HepG2 (cell line): ENCODE data around the gene BCAS1. TPM values are rescaled to one million over a fixed set of nuclear protein-coding genes. Genes with fewer than 3 reads are reported as not detected.

Source experiments
- ATF7 ChIP-seq, 2 experiments: fragments of 450-650 bp in 1 of 2; sonication (generic) in 1 of 2; formaldehyde crosslinking in 1 of 2; IDR thresholded peaks; 2 replicates each; pipeline versions ENCODE4 v1.4.0 to v1.6.1; 2016 to 2020; ENCODE audit warnings: antibody characterized with exemption in 1 of 2, mild to moderate bottlenecking in 1 of 2, missing genetic modification reagents in 1 of 2
- CREB1 ChIP-seq, 2 experiments: fragments of 450-650 bp in 1 of 2; IDR thresholded peaks; 2 replicates each; pipeline ENCODE4 v1.6.1; 2016 to 2017; ENCODE audit warnings: control low read depth in 1 of 2, mild to moderate bottlenecking in 1 of 2, missing compliant biosample characterization in 1 of 2, missing genetic modification characterization in 1 of 2
- DZIP1 ChIP-seq: sonication (generic); formaldehyde crosslinking; IDR thresholded peaks from 2 replicates; pipeline ENCODE4 v1.5.0; 2020; ENCODE audit warnings: mild to moderate bottlenecking, missing genetic modification reagents
- FOSL2 ChIP-seq: sonication (generic); formaldehyde crosslinking; IDR thresholded peaks from 2 replicates; pipeline ENCODE4 v1.4.0; 2020; ENCODE audit warnings: missing genetic modification reagents
- PITX1 ChIP-seq: sonication (generic); formaldehyde crosslinking; IDR thresholded peaks from 2 replicates; pipeline ENCODE4 v1.5.1; 2020; ENCODE audit warnings: mild to moderate bottlenecking, missing genetic modification reagents
- POLR2AphosphoS2 ChIP-seq: IDR thresholded peaks from 2 replicates; pipeline ENCODE4 v1.6.1; 2011; ENCODE audit warnings: low read depth, low read length, improper control_type of control experiment
- RERE ChIP-seq: IDR thresholded peaks from 2 replicates; pipeline ENCODE4 v1.6.1; 2016; ENCODE audit warnings: low read depth, missing genetic modification reagents, missing compliant biosample characterization
- SKIL ChIP-seq: sonication (generic); formaldehyde crosslinking; IDR thresholded peaks from 2 replicates; pipeline ENCODE4 v1.8.0; 2022; ENCODE audit warnings: missing genetic modification reagents, mild to moderate bottlenecking, moderate library complexity, borderline replicate concordance
- SUZ12 ChIP-seq: fragments of 150-350 bp; IDR thresholded peaks from 2 replicates; pipeline ENCODE4 v1.6.1; 2014; ENCODE audit warnings: low read depth, low read length
- TBX3 ChIP-seq: fragments of 450-650 bp; IDR thresholded peaks from 2 replicates; pipeline ENCODE4 v1.6.1; 2017; ENCODE audit warnings: antibody characterized with exemption, mild to moderate bottlenecking, inconsistent platforms, borderline replicate concordance
- ZBTB21 ChIP-seq: sonication (generic); formaldehyde crosslinking; IDR thresholded peaks from 2 replicates; pipeline ENCODE4 v1.4.0; 2020; ENCODE audit warnings: missing genetic modification reagents
- ZHX1 ChIP-seq: sonication (generic); formaldehyde crosslinking; IDR thresholded peaks from 2 replicates; pipeline ENCODE4 v1.8.1; 2022; ENCODE audit warnings: low read depth, mild to moderate bottlenecking, missing genetic modification reagents
- ZNF101 ChIP-seq: sonication (generic); formaldehyde crosslinking; IDR thresholded peaks from 2 replicates; pipeline ENCODE4 v1.4.0; 2020; ENCODE audit warnings: mild to moderate bottlenecking, low read depth, missing genetic modification reagents, borderline replicate concordance
- ZNF652 ChIP-seq: IDR thresholded peaks from 2 replicates; pipeline ENCODE4 v1.6.1; 2016; ENCODE audit warnings: low read depth, borderline replicate concordance
- ZNF790 ChIP-seq: sonication (generic); formaldehyde crosslinking; IDR thresholded peaks from 2 replicates; pipeline ENCODE4 v1.8.0; 2022; ENCODE audit warnings: missing genetic modification reagents, mild to moderate bottlenecking, borderline replicate concordance
- polyA plus RNA-seq, 8 experiments: library from polyadenylated mRNA; depleted of rRNA in 3 of 8; stranded (reverse) in 7 of 8; unstranded in 1 of 8; fragments of >200 nt; fragmentation: Illumina TruSeq in 4 of 8; extraction: Trizol in 4 of 8; gene quantifications; 2 replicates each; pipeline versions ENCODE4 v1.2.1 to v1.2.3, GENCODE V29; 2011 to 2016; ENCODE audit warnings: low read depth in 4 of 8, missing spikeins in 1 of 8, mixed read lengths in 1 of 8; ENCODE audit not compliant: insufficient read depth in 1 of 8
- total RNA-seq, 5 experiments: library from RNA; depleted of rRNA; stranded (reverse); fragments of >200 nt; fragmentation: Illumina TruSeq; extraction: Trizol; gene quantifications; 2 replicates each; pipeline ENCODE4 v1.2.3, GENCODE V29; 2016; ENCODE audit warnings: low read depth in 1 of 5

The BCAS1 gene
- total and polyA plus RNA-seq, 2 of the 13 experiments (the other 11 are each of a cell fraction or from before 2014, with no cell fraction given) = 0.55 to 0.91 TPM

- TF ChIP-seq ATF7 (IDR thresholded peaks at IDR 0.05) (peak; percentile 28; the same call in 1 of the 2 replicates), ATF7 (CRISPR knock-in tag; IDR thresholded peaks at IDR 0.05) (no peak), DZIP1 (0 out of 2 replicates have a peak, but pooled peaks have one; percentile 5), FOSL2 (CRISPR knock-in tag) (no peak), ZBTB21 (CRISPR knock-in tag) (no peak), SUZ12 (no peak), SKIL (CRISPR knock-in tag) (no peak), CREB1 (IDR thresholded peaks at IDR 0.05) (peak; percentile 92), CREB1 (CRISPR knock-in tag; IDR thresholded peaks at IDR 0.05) (no peak), ZHX1 (no peak), ZNF101 (no peak), ZNF652 (CRISPR knock-in tag) (no peak), PITX1 (no peak), TBX3 (no peak), ZNF790 (no peak), RERE (no peak), POLR2AphosphoS2 (no peak)
Observed at GRCh38 chr20:53947501-53948195, 122.7 kb downstream of the BCAS1 start (continued).
